ENCODE data around the gene SCMH1.

SCMH1 gene

DNA sequence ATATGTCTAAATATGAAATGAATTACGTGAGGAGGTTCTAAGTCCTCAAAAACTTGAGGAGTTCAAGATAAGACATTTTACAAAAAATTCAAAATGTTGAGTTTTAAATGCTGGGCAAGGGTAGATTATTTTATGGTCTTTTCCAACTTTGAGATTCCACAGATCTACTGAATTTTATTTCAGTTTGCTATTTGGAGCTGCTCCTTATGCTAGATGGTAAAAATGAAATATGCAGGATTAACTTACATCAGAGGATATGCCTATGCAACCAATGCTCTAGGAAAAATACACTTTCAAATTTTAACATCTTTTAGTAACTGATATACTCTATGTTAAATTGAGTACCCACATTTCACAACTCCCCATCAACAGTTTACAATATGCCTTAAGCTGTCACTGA lies 83.1 kb downstream of the SCMH1 start:
- Histone ChIP-seq H3K9me3 (ENCODE audit: control insufficient read depth, insufficient read depth, low read depth, low read length) (no peaks in the 10 kb centered on the region), H3K4me1 (ENCODE audit: control insufficient read depth, insufficient read depth, low read length) (no peaks in the 10 kb centered on the region), H3K27ac (ENCODE audit: extremely low read depth, low read depth, low read length) (no peak overlapping the region), H3K36me3 (ENCODE audit: control insufficient read depth in 2 of 2, insufficient read depth in 1 of 2, low read length in 2 of 2) (peaks cover 3 to 43% of the 10 kb centered on the region in 2 experiments; a peak in 2 of 3 replicates), H3K4me3 (ENCODE audit: low read depth, low read length) (no peak overlapping the region)
- CTCF ChIA-PET, result interaction anchor here (1.4 kb wide), 1 partner anchor 10 kb away, joined by 3 read pairs; no protein-coding TSS in a partner anchor
- POLR2A ChIA-PET, result no interaction called here
- TF ChIP-seq ZNF830 (tag by site-specific recombination; IDR thresholded peaks at IDR 0.05; ENCODE audit: low read depth), result no peak
- TF ChIP-seq ZNF548 (tag by site-specific recombination; IDR thresholded peaks at IDR 0.05), result no peak
- no peak for TF ChIP-seq ZNF433 (tag by site-specific recombination; IDR thresholded peaks at IDR 0.05; ENCODE audit: low read depth)
- TF ChIP-seq, protein P1, sequence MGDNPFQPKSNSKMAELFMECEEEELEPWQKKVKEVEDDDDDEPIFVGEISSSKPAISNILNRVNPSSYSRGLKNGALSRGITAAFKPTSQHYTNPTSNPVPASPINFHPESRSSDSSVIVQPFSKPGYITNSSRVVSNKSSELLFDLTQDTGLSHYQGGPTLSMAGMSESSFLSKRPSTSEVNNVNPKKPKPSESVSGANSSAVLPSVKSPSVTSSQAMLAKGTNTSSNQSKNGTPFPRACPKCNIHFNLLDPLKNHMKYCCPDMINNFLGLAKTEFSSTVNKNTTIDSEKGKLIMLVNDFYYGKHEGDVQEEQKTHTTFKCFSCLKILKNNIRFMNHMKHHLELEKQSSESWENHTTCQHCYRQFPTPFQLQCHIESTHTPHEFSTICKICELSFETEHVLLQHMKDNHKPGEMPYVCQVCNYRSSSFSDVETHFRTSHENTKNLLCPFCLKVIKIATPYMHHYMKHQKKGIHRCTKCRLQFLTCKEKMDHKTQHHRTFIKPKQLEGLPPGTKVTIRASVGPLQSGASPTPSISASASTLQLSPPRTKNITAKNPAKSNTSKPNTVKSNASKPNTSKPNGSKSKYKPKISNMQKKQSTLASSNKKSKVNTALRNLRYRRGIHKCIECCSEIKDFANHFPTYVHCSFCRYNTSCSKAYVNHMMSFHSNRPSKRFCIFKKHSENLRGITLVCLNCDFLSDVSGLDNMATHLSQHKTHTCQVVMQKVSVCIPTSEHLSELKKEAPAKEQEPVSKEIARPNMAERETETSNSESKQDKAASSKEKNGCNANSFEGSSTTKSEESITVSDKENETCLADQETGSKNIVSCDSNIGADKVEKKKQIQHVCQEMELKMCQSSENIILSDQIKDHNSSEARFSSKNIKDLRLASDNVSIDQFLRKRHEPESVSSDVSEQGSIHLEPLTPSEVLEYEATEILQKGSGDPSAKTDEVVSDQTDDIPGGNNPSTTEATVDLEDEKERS (tag by site-specific recombination; IDR thresholded peaks at IDR 0.05), result no peak
- TF ChIP-seq, protein P2, sequence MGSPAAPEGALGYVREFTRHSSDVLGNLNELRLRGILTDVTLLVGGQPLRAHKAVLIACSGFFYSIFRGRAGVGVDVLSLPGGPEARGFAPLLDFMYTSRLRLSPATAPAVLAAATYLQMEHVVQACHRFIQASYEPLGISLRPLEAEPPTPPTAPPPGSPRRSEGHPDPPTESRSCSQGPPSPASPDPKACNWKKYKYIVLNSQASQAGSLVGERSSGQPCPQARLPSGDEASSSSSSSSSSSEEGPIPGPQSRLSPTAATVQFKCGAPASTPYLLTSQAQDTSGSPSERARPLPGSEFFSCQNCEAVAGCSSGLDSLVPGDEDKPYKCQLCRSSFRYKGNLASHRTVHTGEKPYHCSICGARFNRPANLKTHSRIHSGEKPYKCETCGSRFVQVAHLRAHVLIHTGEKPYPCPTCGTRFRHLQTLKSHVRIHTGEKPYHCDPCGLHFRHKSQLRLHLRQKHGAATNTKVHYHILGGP (tag by site-specific recombination; IDR thresholded peaks at IDR 0.05), result no peak

DNA sequence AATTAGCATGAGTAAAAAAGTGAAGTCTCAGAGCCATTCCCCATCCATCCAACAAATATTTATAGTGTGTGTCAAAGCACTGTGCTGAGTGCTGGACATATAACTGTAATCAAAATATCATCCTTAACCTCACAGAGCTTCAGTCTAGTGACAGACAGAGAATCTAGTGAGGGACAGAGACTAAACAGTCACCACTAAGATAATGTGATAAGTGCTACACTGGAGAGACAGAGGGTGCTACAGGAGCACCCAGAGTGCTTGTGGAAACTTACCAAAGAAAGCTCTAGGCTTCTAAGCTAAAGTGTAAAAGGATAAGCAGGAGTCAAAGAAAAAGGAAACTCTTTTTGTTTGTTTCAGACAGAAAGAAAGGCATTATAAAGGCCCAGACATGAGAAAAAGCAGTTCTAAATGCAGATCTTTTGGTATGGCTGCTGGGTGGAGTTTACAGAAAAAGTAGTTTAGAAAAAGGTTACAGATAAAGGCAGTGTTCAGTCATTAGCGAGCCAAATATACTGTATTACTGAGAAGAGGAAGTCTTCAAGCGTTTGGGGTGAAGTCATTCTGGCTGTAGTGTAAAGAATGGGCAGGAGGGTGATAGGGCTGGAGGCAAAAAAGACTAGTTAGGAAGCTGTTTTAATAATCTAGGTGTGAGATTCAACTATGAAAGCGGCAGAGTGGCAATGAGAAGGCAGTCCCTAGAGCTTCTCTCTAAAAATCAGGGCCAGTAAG lies 83.8 kb downstream of the SCMH1 start:
- Histone ChIP-seq H3K36me3 (ENCODE audit: control insufficient read depth in 2 of 2, insufficient read depth in 1 of 2, low read length in 2 of 2) (peaks cover 3 to 41% of the 10 kb centered on the region in 2 experiments; a peak in 2 of 3 replicates), H3K4me3 (ENCODE audit: low read depth, low read length) (no peak overlapping the region), H3K27ac (ENCODE audit: extremely low read depth, low read depth, low read length) (no peak overlapping the region), H3K9me3 (ENCODE audit: control insufficient read depth, insufficient read depth, low read depth, low read length) (no peaks in the 10 kb centered on the region), H3K4me1 (ENCODE audit: control insufficient read depth, insufficient read depth, low read length) (no peaks in the 10 kb centered on the region)
- ChIA-PET CTCF (interaction anchor here (1.0 kb wide), 1 partner anchor 35 kb away, joined by 6 read pairs; no protein-coding TSS in a partner anchor), POLR2A (no interaction called here)
- TF ChIP-seq, protein P3, sequence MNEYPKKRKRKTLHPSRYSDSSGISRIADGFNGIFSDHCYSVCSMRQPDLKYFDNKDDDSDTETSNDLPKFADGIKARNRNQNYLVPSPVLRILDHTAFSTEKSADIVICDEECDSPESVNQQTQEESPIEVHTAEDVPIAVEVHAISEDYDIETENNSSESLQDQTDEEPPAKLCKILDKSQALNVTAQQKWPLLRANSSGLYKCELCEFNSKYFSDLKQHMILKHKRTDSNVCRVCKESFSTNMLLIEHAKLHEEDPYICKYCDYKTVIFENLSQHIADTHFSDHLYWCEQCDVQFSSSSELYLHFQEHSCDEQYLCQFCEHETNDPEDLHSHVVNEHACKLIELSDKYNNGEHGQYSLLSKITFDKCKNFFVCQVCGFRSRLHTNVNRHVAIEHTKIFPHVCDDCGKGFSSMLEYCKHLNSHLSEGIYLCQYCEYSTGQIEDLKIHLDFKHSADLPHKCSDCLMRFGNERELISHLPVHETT (tag by site-specific recombination; IDR thresholded peaks at IDR 0.05), result no peak
- TF ChIP-seq ZFP3 (tag by site-specific recombination; IDR thresholded peaks at IDR 0.05; ENCODE audit: low read depth) (no peak), BCL11A (tag by site-specific recombination; IDR thresholded peaks at IDR 0.05; ENCODE audit: low read depth) (no peak), ZNF768 (tag by site-specific recombination; IDR thresholded peaks at IDR 0.05) (no peak), OSR2 (tag by site-specific recombination; IDR thresholded peaks at IDR 0.05) (no peak), ZNF274 (IDR thresholded peaks at IDR 0.05; ENCODE audit: low read length) (no peak), ZNF274 (tag by site-specific recombination; IDR thresholded peaks at IDR 0.05; ENCODE audit: borderline replicate concordance) (no peak), ZNF24 (tag by site-specific recombination; IDR thresholded peaks at IDR 0.05) (no peak), ZNF610 (tag by site-specific recombination; IDR thresholded peaks at IDR 0.05; ENCODE audit: borderline replicate concordance) (no peak), ZNF521 (tag by site-specific recombination; IDR thresholded peaks at IDR 0.05) (no peak), ZNF585B (tag by site-specific recombination; IDR thresholded peaks at IDR 0.05) (no peak), ZNF341 (tag by site-specific recombination; IDR thresholded peaks at IDR 0.05; ENCODE audit: low read depth) (no peak), ZNF501 (tag by site-specific recombination; IDR thresholded peaks at IDR 0.05) (no peak), ZNF561 (tag by site-specific recombination; IDR thresholded peaks at IDR 0.05; ENCODE audit: borderline replicate concordance) (no peak)
- TF ChIP-seq, protein P4, sequence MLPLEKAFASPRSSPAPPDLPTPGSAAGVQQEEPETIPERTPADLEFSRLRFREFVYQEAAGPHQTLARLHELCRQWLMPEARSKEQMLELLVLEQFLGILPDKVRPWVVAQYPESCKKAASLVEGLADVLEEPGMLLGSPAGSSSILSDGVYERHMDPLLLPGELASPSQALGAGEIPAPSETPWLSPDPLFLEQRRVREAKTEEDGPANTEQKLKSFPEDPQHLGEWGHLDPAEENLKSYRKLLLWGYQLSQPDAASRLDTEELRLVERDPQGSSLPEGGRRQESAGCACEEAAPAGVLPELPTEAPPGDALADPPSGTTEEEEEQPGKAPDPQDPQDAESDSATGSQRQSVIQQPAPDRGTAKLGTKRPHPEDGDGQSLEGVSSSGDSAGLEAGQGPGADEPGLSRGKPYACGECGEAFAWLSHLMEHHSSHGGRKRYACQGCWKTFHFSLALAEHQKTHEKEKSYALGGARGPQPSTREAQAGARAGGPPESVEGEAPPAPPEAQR (tag by site-specific recombination; IDR thresholded peaks at IDR 0.05), result no peak
- TF ChIP-seq, protein P5, sequence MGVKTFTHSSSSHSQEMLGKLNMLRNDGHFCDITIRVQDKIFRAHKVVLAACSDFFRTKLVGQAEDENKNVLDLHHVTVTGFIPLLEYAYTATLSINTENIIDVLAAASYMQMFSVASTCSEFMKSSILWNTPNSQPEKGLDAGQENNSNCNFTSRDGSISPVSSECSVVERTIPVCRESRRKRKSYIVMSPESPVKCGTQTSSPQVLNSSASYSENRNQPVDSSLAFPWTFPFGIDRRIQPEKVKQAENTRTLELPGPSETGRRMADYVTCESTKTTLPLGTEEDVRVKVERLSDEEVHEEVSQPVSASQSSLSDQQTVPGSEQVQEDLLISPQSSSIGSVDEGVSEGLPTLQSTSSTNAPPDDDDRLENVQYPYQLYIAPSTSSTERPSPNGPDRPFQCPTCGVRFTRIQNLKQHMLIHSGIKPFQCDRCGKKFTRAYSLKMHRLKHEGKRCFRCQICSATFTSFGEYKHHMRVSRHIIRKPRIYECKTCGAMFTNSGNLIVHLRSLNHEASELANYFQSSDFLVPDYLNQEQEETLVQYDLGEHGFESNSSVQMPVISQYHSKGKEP (tag by site-specific recombination; IDR thresholded peaks at IDR 0.05), result no peak
